IMR-90 (cell line): ENCODE results near the gene CACNA2D1. TPM values are rescaled to one million over a fixed set of nuclear protein-coding genes. Genes with fewer than 3 reads are reported as not detected.

ENCODE experiments used
- ATAC-seq: fragments of 200-7000 bp; cut with Tn5 transposase; 2 replicates; pipeline ENCODE4 v1.9.1; 2020; ENCODE audit warnings: low read depth, mild to moderate bottlenecking, moderate library complexity
- BruUV-seq: library from RNA; stranded (reverse); fragments of 400-500 nt; replicated peaks from 2 replicates; lab custom pipeline; 2021; lab: Mats Ljungman, UMichigan
- CTCF ChIA-PET: fragments of 300-600 bp; formaldehyde crosslinking; extraction: SDS; loops from one replicate; lab custom pipeline; 2021; ENCODE audit warnings: antibody characterized with exemption; lab: Yijun Ruan, JAX
- POLR2A ChIA-PET: fragments of 300-600 bp; sonication (Branson Sonifier 250); formaldehyde crosslinking; loops from one replicate; lab custom pipeline; 2022; ENCODE audit warnings: antibody characterized with exemption; ENCODE audit not compliant: unreplicated experiment; lab: Charles Lee
- DNase-seq: peaks from one replicate; pipeline ENCODE4 v3.0.0; 2013
- H2AFZ ChIP-seq: replicated peaks from 2 replicates; pipeline ENCODE3; 2013; ENCODE audit warnings: low read length, mild to moderate bottlenecking; ENCODE audit not compliant: poor library complexity
- H2AK5ac ChIP-seq: 2 replicates; pipeline ENCODE4 v1.6.1; 2013; ENCODE audit warnings: low read depth, low read length, inconsistent platforms
- H2AK9ac ChIP-seq: replicated peaks from 2 replicates; pipeline ENCODE3; 2013; ENCODE audit warnings: mild to moderate bottlenecking, low read depth, low read length, moderate library complexity; ENCODE audit not compliant: poor library complexity
- H2BK120ac ChIP-seq: 2 replicates; pipeline ENCODE4 v1.6.1; 2013; ENCODE audit warnings: low read depth, low read length, inconsistent platforms
- H2BK15ac ChIP-seq: 3 replicates; pipeline ENCODE4 v1.6.1; 2013; ENCODE audit warnings: low read depth, low read length, inconsistent platforms
- H2BK20ac ChIP-seq: 2 replicates; pipeline ENCODE4 v1.6.1; 2013; ENCODE audit warnings: low read depth, mild to moderate bottlenecking, inconsistent platforms, low read length, moderate library complexity
- H2BK5ac ChIP-seq: 2 replicates; pipeline ENCODE4 v1.6.1; 2013; ENCODE audit warnings: mild to moderate bottlenecking, low read depth, low read length, inconsistent platforms; ENCODE audit not compliant: poor library complexity, severe bottlenecking
- H3K14ac ChIP-seq: replicated peaks from 2 replicates; pipeline ENCODE4 v1.6.1; 2013; ENCODE audit warnings: low read depth, low read length, inconsistent platforms
- H3K18ac ChIP-seq: 2 replicates; pipeline ENCODE4 v1.6.1; 2013; ENCODE audit warnings: low read depth, low read length, control low read depth
- H3K23ac ChIP-seq: 2 replicates; pipeline ENCODE4 v1.6.1; 2013; ENCODE audit warnings: low read depth, low read length, inconsistent platforms
- H3K27ac ChIP-seq: 2 replicates; pipeline ENCODE4 v1.5.1; 2013; ENCODE audit warnings: mild to moderate bottlenecking, control low read depth, low read length; ENCODE audit not compliant: insufficient read depth
- H3K27me3 ChIP-seq: 2 replicates; pipeline ENCODE4 v1.6.1; 2013; ENCODE audit warnings: low read length; ENCODE audit not compliant: control insufficient read depth, insufficient read depth
- H3K36me3 ChIP-seq: 2 replicates; pipeline ENCODE4 v1.6.1; 2013; ENCODE audit warnings: low read length, mixed read lengths; ENCODE audit not compliant: control insufficient read depth, insufficient read depth
- H3K4ac ChIP-seq: 2 replicates; pipeline ENCODE4 v1.6.1; 2013; ENCODE audit warnings: low read depth, low read length, inconsistent platforms
- H3K4me1 ChIP-seq: 2 replicates; pipeline ENCODE4 v1.6.1; 2013; ENCODE audit warnings: low read length, mixed read lengths; ENCODE audit not compliant: control insufficient read depth, insufficient read depth
- H3K4me2 ChIP-seq: 2 replicates; pipeline ENCODE4 v1.6.1; 2013; ENCODE audit warnings: low read depth, mild to moderate bottlenecking, control low read depth, low read length, moderate library complexity
- H3K4me3 ChIP-seq: 2 replicates; pipeline ENCODE4 v1.5.1; 2013; ENCODE audit warnings: low read depth, mild to moderate bottlenecking, control low read depth, low read length, moderate library complexity; ENCODE audit not compliant: insufficient read depth
- H3K56ac ChIP-seq: 2 replicates; pipeline ENCODE4 v1.6.1; 2013; ENCODE audit warnings: low read length, inconsistent platforms; ENCODE audit not compliant: insufficient read depth; ENCODE audit errors: extremely low read depth
- H3K79me1 ChIP-seq, 2 experiments: 2 replicates each; pipeline ENCODE4 v1.6.1; 2013; ENCODE audit warnings: low read length in 2 of 2, inconsistent platforms in 1 of 2, low read depth in 1 of 2
- H3K9ac ChIP-seq: 2 replicates; pipeline ENCODE4 v1.6.1; 2013; ENCODE audit warnings: low read depth, low read length, control low read depth
- H3K9me1 ChIP-seq: 2 replicates; pipeline ENCODE4 v1.6.1; 2013; ENCODE audit warnings: low read length, inconsistent platforms; ENCODE audit not compliant: insufficient read depth
- H3K9me3 ChIP-seq: 2 replicates; pipeline ENCODE4 v1.6.1; 2013; ENCODE audit warnings: low read length; ENCODE audit not compliant: control insufficient read depth, insufficient read depth
- H4K20me1 ChIP-seq: 2 replicates; pipeline ENCODE4 v1.6.1; 2013; ENCODE audit warnings: low read length, inconsistent platforms; ENCODE audit not compliant: insufficient read depth
- H4K5ac ChIP-seq: 2 replicates; pipeline ENCODE4 v1.6.1; 2013; ENCODE audit warnings: mild to moderate bottlenecking, low read depth, low read length, control low read depth
- H4K8ac ChIP-seq, 2 experiments: 2 replicates each; pipeline ENCODE4 v1.6.1; 2013; ENCODE audit warnings: low read depth in 2 of 2, low read length in 2 of 2, control low read depth in 1 of 2, inconsistent platforms in 1 of 2
- H4K91ac ChIP-seq: 2 replicates; pipeline ENCODE4 v1.6.1; 2013; ENCODE audit warnings: low read depth, low read length, inconsistent platforms; ENCODE audit not compliant: insufficient read depth
- BHLHE40 ChIP-seq: fragments of 150-350 bp; IDR thresholded peaks from 2 replicates; pipeline ENCODE4 v1.6.1; 2016; ENCODE audit warnings: mild to moderate bottlenecking, low read depth, low read length
- CHD1 ChIP-seq: IDR thresholded peaks from 2 replicates; pipeline ENCODE4 v1.6.1; 2012; ENCODE audit warnings: low read depth, low read length, improper control_type of control experiment
- ELK1 ChIP-seq: fragments of 150-350 bp; IDR thresholded peaks from 2 replicates; pipeline ENCODE4 v1.6.1; 2016; ENCODE audit warnings: low read depth, mild to moderate bottlenecking, low read length, moderate library complexity, borderline replicate concordance
- MAFK ChIP-seq: IDR thresholded peaks from 2 replicates; pipeline ENCODE4 v1.6.1; 2012; ENCODE audit warnings: low read depth, low read length, improper control_type of control experiment
- MAZ ChIP-seq: IDR thresholded peaks from 2 replicates; pipeline ENCODE4 v1.6.1; 2012; ENCODE audit warnings: low read depth, mild to moderate bottlenecking, low read length, improper control_type of control experiment, moderate library complexity, borderline replicate concordance
- MXI1 ChIP-seq: IDR thresholded peaks from 2 replicates; pipeline ENCODE4 v1.6.1; 2012; ENCODE audit warnings: low read depth, mild to moderate bottlenecking, low read length, moderate library complexity, borderline replicate concordance
- NFE2L2 ChIP-seq: fragments of 150-350 bp; IDR thresholded peaks from 2 replicates; pipeline ENCODE4 v1.6.1; 2016; ENCODE audit warnings: low read depth, mild to moderate bottlenecking, low read length
- POLR2A ChIP-seq: IDR thresholded peaks from 2 replicates; pipeline ENCODE4 v1.6.1; 2012; ENCODE audit warnings: mild to moderate bottlenecking, low read depth, low read length
- RAD21 ChIP-seq: IDR thresholded peaks from 2 replicates; pipeline ENCODE4 v1.6.1; 2012; ENCODE audit warnings: low read length, improper control_type of control experiment
- USF2 ChIP-seq: fragments of 150-350 bp; IDR thresholded peaks from 2 replicates; pipeline ENCODE4 v1.6.1; 2017; ENCODE audit warnings: mild to moderate bottlenecking, antibody characterized with exemption, low read length, low read depth
- WGBS, 2 experiments: methylation state at CpG; one replicate each; pipeline versions ENCODE4 v1.1.5 to v1.1.7; 2013; ENCODE audit warnings: missing lambda C conversion rate in 2 of 2; ENCODE audit not compliant: insufficient read length in 1 of 2; ENCODE audit errors: extremely low coverage in 2 of 2; 5-methylcytosine and 5-hydroxymethylcytosine counted together
- dilution Hi-C: fragments of 300-500 bp; cut with HindIII; formaldehyde crosslinking; loops from one replicate; pipeline ENCODE4 v1.14.3; 2018; ENCODE audit warnings: low sequenced_read_pairs; ENCODE audit not compliant: unreplicated experiment
- in situ Hi-C: fragments of 300-500 bp; cut with MboI; formaldehyde crosslinking; loops from 3 replicates; pipeline ENCODE4 v1.14.3; 2019; ENCODE audit warnings: low sequenced_read_pairs, inconsistent platforms, mixed read lengths
- intact Hi-C: fragments of 100-400 bp; cut with micrococcal nuclease; formaldehyde crosslinking; loops from 2 replicates; pipeline ENCODE4 v1.10.0; 2022
- polyA plus RNA-seq, 3 experiments: library from polyadenylated mRNA; depleted of rRNA; stranded (reverse); fragments of >200 nt; gene quantifications; 2 replicates each; pipeline ENCODE4 v1.2.3, GENCODE V29; 2012; ENCODE audit warnings: low replicate concordance in 1 of 3
- total RNA-seq: library from RNA; depleted of rRNA; stranded (reverse); fragments of >200 nt; gene quantifications from 2 replicates; pipeline ENCODE4 v1.2.3, GENCODE V29; 2012
- TF ChIP-seq, protein P1 (sequence below): conservative IDR thresholded peaks from 2 replicates; pipeline ENCODE4 v1.5.1; 2012; ENCODE audit warnings: mild to moderate bottlenecking, low read depth, low read length, improper control_type of control experiment

CACNA2D1 gene
- total and polyA plus RNA-seq, 2 of the 4 experiments (the other 2 are of a cell fraction) = 5.8 to 21.9 TPM

GRCh38 chr7:82323806-82324205 is 119.8 kb downstream of the CACNA2D1 start:
- Histone ChIP-seq H3K9ac (no peak overlapping the region), H3K9me3 (no peaks in the 10 kb centered on the region), H2AFZ (no peak overlapping the region), H3K27ac (no peak overlapping the region), H4K20me1 (no peaks in the 10 kb centered on the region), H3K23ac (no peak overlapping the region), H3K36me3 (no peaks in the 10 kb centered on the region), H3K18ac (no peak overlapping the region), H2AK5ac (no peak overlapping the region), H4K91ac (no peak overlapping the region), H3K79me1 (peaks cover 6 to 32% of the 10 kb centered on the region in 2 experiments; a peak in 3 of 4 replicates), H3K27me3 (no peaks in the 10 kb centered on the region), H3K4me3 (no peak overlapping the region), H3K14ac (no peak overlapping the region), H3K4ac (no peak overlapping the region; the same call in none of the 2 replicates), H3K4me2 (no peak overlapping the region), H3K4me1 (peaks cover 10% of the 10 kb centered on the region), H2BK15ac (no peak overlapping the region), H2AK9ac (no peak overlapping the region), H4K5ac (no peak overlapping the region), H3K56ac (no peak overlapping the region), H2BK5ac (no peak overlapping the region), H4K8ac (no peak overlapping the region), H2BK20ac (peak overlapping the region; percentile 65), H2BK120ac (peak overlapping the region; percentile 11; the same call in 1 of the 2 replicates), H3K9me1 (peaks cover 11% of the 10 kb centered on the region)
- CTCF ChIA-PET = no interaction called here
- ATAC-seq (peak; percentile 33; the same call in 1 of the 2 replicates), DNase-seq (peak; percentile 38)
- TF ChIP-seq RAD21 (no peak), CHD1 (no peak), NFE2L2 (no peak), MXI1 (no peak), USF2 (no peak), POLR2A (no peak), MAFK (no peak), BHLHE40 (no peak), MAZ (no peak), ELK1 (no peak)
- TF ChIP-seq, protein P1, sequence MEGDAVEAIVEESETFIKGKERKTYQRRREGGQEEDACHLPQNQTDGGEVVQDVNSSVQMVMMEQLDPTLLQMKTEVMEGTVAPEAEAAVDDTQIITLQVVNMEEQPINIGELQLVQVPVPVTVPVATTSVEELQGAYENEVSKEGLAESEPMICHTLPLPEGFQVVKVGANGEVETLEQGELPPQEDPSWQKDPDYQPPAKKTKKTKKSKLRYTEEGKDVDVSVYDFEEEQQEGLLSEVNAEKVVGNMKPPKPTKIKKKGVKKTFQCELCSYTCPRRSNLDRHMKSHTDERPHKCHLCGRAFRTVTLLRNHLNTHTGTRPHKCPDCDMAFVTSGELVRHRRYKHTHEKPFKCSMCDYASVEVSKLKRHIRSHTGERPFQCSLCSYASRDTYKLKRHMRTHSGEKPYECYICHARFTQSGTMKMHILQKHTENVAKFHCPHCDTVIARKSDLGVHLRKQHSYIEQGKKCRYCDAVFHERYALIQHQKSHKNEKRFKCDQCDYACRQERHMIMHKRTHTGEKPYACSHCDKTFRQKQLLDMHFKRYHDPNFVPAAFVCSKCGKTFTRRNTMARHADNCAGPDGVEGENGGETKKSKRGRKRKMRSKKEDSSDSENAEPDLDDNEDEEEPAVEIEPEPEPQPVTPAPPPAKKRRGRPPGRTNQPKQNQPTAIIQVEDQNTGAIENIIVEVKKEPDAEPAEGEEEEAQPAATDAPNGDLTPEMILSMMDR = no peak
- dilution Hi-C loops = no loop called here
- POLR2A ChIA-PET = no interaction called here
- no CpG with 5 or more reads among the region's 4 CpGs for WGBS, 2 experiments
- no TSS peak for BruUV-seq
- in situ Hi-C loops = no loop called here
- intact Hi-C loops = no loop called here
